GM21619 (cell line): ENCODE results near the gene TMC5.

ENCODE experiments used
- ATAC-seq: cut with Tn5 transposase; IDR thresholded peaks from one replicate; pipeline ENCODE4 v1.9.1; 2021; ENCODE audit not compliant: unreplicated experiment

Gene TMC5

DNA sequence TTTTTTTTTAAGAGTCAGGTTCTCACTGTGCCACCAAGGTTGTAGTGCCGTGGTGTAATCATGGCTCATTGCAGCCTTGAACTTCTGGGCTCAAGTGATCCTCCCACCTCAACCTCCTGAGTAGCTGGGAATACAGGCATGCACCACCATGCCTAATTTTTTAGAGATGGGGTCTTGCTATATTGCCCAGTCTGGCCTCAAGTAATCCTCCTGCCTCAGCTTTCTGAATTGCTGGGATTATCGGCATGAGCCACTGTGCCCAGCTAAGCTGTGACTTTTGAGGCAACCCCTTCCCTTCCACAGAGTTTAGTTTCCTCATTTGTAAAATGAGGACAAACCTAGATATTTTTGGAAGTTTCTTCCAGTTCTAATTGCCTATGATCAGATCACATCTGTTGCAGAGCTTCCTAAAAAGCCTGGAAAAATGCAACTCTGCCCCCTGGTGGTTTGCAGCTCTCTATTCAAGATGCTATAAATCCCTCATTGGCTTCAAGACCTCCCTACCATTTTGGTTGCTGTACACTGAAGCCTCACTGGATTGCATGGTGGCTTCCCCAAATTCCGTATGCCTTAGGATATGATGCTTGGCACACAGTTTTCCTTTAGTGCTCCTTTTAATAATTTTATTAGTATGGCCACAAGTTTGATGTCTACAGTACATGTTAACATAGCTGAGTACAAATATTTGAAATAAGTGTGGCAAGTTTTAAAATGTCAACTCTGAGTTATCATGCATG is 84.9 kb downstream of the TMC5 start:
- no peak for ATAC-seq

DNA sequence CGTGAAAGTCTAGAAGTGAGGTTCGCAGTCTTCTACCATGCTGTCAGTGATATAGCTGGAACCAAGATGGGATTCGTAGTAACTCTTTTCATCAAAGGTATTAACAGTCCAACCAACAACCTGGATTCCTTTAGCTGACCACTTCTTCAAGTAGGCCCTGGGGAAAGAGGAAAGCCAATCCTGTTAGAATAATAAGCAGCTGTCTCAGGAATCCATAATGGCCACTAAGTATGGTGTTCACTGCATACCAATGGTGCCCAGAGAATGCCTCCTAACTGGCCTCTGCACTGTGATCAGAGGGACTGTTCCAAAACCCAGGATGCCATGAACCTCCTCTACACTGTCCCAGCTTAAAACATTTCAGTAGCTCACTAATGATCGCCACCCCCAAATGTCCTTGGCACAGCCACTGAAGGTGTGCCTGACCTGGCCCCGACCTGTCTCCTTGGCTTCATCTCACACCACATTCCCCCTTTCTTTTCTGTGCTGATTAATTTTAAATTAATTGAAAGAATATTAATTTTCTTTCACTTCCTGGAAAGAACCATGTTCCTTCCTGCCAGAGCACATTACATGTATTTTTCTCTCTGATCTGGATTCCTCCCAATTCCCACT is 85.9 kb downstream of the TMC5 start:
- ATAC-seq, result no peak

DNA sequence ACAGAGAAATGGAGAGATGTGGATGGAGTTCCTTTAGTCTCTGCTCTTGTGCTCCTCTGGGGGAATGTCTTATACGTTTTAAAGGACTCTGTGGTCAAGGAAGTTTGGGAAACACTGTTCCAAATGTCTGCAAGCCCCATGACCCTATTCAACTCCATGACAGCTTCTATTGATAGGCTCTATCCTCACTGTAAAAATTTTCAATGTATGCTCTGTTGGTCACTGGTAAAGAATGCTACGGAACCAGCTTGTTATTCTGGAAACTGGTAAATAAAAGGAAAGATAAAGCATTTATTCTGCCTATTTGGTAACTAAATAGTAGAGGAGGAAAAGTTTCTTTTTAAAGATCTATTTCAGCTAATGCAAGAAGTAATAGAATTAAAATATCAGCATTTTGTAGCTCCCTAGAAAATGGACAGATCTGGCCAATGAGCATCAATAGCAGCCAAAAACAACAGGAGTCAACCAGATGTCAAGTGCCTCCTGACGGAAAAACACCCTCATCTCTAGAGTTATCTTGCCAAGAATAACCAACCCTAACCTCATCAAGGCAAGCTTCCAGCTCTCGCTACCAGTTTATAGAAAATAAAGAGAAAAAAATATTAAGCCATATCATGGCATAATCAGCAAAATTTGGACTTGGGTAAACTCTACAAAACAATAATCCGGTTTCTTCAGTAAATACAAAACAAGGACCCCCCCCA is 88.1 kb downstream of the TMC5 start:
- no peak for ATAC-seq

DNA sequence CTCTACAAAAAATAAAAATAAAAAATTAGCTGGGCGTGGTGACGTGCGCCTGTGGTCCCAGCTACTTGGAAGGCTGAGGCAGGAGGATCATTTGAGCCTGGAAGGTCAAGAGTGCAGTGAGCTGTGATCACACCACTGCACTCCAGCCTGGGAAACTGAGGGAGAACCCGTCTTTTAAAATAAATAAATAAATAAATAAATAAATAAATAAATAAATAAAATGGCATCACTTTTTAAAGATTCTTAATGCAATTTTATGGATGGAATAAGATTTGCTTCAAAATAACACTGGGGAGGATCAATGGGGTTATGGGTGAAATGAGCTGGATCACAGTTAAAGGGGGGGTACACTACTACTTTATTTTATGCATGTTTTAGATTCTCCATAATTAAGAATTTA is 89.3 kb downstream of the TMC5 start:
- no peak for ATAC-seq

DNA sequence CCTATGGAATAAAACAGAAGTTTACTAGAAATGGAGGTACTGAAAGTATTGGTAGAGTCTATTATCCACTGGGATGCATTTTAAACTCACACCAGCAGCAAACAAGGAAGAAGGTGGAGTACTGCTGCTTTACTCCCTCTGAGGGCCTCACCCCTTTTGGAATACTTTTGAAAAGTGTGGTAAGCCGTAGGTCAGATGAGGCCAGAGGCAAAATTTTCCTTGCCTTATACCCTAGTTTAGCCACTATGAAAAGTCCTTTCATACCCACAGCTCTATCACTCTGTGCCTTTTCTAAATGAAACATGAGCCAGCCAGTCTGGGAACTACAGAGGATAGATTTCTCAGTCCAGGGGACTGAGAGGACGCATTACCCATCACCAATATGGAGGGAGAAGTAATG is 90.2 kb downstream of the TMC5 start:
- no peak for ATAC-seq

DNA sequence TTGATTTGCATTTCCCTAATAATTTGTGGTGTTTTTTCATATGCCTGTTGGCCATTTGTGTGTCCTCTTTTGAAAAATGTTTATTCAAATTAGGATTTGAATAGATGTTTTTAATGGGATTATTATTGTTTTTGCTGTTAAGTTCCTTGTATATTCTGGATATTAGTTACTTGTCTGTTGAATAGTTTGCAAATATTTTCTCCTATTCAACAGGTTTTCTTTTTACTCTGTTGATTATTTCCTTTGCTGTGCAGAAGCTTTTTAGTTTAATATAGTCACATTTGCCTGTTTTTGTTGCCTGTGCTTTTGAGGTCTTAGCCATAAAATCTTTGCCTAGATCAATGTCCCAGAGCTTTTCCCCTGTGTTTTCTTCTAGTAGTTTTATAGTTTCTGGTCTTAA is 94.6 kb downstream of the TMC5 start:
- no peak for ATAC-seq

DNA sequence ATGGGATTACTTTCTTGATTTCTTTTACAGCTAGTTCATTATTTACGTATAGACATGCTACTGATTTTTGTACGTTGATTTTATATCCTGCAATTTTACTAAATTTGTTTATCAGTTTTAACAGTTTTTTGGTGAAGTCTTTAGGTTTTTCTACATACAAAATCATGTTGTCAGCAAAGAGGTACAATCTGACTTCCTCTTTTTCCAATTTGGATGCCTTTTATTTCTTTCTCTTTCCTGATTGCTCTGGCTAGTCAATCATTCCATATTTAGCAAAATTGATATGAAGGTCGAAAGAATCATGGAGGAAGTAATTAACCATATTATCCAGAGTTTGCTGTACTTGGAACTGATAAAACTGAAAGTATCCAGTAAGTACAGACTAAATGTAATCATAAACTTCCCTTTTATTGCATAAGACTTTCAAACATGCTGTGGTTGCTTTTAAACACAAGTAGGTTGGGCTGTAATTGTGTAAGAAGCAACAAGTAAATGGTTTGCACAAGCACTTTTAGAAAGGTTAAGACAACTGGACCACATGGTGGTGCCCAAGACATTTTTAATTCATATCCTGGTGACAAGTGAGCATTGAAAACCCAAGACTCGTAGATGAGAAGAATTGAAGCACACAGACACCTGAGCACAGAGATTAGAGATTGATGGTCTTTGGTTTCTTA is 95.8 kb downstream of the TMC5 start:
- no peak for ATAC-seq

DNA sequence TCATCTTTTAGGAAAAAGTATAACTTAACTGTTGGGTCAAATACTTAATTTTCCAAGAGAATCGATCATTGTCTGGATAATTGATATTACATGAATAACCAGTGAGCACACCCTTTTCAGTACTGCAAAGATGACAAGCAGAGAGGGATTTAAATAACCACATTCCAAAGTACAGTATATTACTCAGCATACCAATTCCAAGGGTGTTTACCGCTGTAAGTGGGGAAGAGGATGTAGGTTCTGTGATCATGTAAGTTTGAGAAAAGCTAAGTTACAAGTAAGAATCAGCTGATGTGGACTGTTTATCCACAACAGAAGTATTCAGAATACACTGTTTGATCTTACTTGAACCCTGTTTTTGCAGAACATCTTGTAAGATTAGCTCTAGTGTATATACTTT is 98.1 kb downstream of the TMC5 start:
- no peak for ATAC-seq

DNA sequence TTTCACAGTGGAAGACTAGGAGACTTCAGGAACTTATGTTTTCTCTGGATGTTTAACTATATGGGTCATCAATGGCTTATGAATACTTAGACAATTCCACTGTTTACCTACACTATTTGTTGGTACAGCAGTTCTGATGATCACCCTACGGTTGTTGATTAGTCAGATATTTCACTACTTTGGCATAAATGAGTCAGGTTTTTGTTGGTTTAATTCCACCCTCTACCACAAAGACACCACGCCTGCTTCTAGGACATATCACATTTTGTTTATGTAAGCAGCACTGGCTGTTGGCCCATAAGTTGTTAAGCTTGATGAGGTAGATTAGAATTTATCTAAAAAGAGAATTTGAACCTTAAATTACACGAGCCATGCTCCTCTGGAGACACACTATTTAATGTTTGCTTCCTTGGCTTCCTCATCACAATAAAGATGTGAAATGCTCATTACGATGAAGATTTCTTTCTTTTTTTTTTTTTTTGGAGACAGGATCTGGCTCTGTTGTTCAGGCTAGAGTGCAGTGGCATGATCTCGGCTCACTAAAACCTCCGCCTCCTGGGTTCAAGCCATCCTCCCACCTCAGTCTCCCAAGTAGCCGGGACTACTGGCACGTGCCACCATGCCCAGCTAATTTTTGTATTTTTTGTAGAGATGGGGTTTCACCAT is 99.9 kb downstream of the TMC5 start:
- ATAC-seq, result no peak

DNA sequence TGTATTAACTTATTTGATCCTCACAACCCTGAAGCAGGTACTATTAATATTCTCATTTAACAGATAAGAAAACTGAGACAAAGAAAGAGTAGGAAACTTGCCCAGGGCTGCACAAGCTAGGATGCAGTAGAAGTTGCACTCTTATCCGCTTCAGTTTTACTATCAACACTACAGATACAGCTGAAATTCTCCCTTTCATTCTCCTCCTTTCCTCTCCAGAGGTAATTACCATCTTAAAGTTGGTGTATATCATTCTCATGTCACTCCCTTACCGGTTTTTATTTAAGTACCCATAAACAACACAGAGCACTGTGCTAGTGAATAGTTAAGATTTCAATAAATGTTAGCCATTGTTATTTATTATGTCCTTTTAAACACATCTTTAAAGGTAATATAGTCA is 100.7 kb downstream of the TMC5 start:
- ATAC-seq, result no peak

DNA sequence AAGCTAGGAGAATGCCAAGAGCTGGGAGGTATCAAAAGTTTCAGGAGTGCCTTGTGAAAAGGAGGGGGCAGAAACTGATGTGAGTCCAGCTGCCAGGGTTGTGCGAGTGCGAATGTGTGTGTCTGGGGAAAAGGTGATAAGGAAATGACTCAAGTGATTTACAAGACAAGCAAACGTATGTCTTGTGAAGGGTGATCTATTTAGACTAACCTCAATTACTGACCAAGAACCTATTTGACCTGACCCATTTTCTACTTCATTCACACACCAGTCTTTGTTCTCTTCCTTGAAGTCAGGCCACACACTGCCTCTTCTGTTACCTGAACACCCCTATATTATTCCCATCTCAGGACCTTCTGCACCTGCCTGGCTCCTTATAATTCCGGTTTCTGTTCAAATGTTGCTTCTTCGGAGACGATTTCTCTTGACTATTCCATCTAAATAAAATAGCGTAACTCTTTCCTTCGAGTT is 103.2 kb downstream of the TMC5 start:
- no peak for ATAC-seq

DNA sequence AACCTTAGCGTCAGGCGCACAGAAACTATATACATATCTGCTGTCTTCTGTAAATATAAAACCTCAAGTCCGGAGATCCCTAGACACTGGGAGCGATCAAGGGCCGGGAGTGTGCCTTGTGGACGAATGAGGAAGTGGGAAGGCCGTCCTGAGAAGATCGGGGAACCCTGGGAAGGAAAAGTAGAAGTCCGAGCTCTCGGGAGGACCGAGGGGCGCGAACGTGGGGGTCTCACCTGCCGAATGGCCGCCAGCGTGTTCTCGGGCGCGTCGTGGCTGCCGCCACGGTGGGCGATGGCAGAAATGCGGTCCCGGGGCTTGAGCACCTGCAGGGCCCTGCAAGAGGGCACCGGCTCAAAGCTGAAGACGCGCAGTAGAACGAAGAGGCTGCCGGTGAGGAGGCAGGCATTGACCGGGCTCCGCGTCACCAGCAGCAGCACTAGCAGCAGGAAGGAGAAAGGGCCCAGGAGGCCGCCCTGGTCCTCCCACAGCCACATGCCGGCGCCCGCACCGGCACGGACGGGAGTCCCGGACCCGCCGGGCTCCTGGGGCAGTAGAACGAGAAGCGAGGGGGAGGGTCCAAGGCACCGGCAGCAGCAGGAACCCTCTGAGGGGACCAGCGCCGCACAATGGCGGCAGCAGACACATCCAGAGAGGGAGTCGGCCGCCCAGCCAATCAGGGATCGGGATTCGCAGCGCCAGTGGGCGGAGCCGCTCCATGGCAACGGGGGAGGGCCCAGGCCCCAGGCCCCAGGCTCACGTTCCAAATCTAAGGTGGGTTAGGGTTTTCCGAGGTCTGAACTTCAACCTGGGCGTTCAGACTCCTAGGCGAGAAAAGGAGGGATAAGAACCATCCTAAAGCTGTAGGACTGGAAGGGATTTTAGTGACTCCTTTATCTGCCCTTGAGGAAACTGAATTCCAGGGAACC is 104.1 kb downstream of the TMC5 start, which contains the start of gene GDE1:
GDE1 (minus strand) TSS at position 628 of the 926 bp plus-strand sequence; CDS start at position 494, 134 bp downstream.
- peak; percentile 72 for ATAC-seq

DNA sequence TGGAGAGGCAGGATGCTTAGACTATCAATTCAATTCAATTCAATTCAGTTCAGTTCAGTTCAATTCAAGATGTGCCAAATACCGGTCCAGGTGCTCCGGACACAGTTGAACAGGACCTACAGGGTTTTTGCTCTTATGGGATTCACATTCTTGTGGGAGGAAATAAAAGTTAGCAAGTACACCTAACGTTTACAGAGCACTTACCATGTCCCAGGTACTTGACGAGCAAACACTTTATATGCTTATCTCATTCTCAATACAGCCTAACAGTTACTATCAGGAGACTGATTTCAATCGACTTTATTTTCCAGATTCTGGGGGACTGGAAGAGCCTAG is 104.7 kb downstream of the TMC5 start:
- no peak for ATAC-seq

DNA sequence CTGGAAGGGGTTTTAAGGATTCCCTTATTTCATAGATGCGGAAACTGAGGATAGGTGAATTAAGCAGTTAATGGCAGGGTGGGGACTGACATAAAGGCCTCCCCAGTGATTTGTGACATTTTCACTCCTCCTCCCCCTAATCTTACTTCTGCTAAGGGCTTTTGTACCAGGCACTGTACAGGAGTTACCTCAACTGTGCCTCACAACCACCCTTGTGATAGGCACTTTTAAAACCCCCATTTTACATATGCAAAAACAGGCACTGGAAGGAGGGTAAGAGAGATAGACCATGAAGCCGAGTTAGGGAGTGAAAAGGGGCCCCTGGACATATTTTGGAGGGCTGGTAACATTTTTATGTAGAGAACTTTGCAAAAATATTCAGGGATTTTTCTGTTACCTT is 105.1 kb downstream of the TMC5 start:
- no peak for ATAC-seq

DNA sequence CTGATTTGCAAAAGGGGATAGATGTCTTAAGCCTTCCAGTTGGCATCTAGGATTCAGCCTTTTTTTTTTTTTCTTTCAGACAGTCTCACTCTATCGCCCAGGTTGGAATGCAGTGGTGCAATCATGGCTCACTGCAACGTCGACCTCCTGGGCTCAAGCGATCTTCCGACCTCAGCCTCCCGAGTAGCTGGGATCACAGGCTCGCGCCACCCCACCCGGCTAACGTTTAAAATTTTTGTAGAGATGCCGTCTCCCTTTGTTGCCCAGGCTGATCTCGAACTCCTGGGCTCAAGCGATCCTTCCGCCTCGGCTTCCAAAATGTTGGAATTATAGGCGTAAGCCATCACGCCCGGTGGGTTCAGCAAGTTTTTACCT is 105.5 kb downstream of the TMC5 start:
- ATAC-seq, result no peak

DNA sequence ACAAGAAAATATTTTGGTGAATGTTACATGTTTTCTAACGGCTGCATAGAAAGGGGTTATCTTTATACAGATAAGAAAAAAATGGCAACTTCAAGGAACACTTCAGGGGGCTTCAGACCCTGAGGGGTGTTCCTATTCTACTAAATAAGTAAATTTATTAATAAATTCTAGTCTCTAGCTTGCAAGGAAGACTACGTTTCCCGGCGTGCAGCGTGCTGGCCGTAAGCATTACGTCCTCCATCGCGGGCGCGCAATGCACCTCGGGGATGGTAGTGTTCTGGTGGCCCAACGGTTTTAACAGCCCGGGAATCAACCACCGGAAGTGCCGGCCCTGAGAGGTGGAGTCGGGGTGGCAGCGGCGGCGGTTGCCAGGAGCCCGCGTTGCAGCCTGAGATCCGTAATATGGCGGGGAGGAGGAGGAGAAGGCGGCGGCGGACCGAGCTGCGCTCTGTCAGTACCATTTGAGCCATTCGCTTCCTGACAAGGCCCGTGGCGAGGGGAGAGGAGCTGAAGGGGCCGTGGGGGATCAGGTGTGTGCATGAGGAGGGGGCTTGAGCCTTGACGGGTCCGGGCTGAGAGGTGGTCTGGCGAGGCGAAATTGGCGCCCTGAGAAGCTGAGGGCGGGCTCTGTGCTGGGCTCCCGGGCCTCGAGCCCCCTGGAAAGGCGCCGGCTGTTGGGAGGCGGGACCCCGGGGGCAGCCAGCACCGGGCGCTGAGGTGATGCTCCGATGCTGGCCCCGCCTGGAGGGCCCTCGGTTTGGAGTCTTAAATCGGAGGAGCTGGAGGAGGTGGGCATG is 106.1 kb downstream of the TMC5 start, which contains the start of gene CCP110:
CCP110 (plus strand) TSS at position 384 of the 797 bp plus-strand sequence. CDS start 3,940 bp downstream, outside the sequence.
- peak; percentile 62 for ATAC-seq

DNA sequence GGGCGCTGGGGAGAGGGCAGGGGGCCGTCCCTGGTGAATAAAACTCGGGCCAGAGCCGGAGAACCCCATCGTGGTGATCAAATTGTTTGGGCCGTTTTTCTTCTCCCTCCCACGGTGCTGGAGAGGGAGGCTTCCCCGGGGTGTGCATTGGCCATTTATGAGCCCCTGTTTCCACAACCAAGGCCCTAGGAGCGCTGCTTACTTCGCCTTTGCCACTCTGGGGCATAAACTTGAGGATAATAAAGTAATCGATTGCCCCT is 106.6 kb downstream of the TMC5 start:
- ATAC-seq, result no peak

DNA sequence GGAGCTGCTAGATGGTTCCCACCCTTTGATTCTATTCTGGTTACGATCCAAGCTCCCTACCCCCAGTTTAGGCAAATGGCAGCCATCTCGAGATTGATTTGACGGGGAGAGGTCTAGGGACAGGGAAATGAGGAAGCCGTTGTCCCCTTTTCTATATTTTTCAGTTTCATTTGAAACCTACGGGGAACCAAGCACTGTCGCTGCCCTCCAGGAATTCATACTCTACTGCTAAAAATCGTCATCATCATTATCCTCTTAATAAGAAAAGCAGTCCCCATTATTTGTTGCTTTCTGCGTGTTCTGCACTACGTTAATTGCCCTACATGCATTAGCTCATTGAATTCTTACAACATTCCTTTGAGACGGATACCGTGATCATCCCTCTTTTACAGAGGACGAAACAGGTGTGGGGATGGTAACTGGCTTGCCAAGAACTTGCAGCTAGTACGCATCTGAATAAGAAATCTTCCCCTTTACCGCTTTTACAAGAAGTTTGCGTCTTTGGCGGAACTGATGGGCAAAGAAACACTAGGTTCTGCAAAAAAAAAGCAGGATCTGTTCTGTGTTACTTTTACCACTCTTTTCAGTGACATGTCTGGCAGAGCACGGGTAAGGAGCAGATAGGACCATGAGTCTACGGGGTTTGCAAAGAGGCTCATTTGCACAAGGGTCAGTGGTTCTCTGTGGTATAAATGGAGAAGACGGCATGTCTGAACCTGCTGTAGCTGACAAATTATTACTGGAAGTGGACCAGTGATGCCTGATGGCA is 107.1 kb downstream of the TMC5 start:
- ATAC-seq, result no peak

DNA sequence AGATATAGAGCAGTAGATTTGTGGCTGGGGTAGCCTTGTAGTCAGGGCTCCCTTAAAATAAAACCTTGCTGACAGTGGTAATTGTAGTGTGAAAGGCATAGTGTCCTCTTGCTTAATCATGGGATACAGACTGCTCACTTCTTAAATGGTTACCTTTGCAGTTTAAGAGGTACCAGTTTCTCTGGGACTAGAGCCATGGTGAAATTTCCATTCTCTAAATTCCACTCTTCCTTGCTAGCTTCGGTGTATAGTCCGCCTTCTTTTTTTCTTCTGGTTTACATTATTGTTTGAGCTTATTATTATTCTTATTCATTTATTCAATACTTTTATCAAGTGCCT is 107.7 kb downstream of the TMC5 start:
- ATAC-seq, result no peak
